Astrocyte (in vitro differentiated cells and primary cell): ENCODE data around the gene WIF1. TPM values are rescaled to one million over a fixed set of nuclear protein-coding genes. Genes with fewer than 3 reads are reported as not detected.

Experiments used
- DNase-seq: peaks from one replicate; pipeline ENCODE4 v3.0.0-alpha.2; 2010; ENCODE audit warnings: low read depth
- FAIRE-seq: peaks from 2 replicates; lab custom pipeline; 2011; peaks lifted over from hg19 to GRCh38; lab: Jason Lieb, UNC
- H2AFZ ChIP-seq: 2 replicates; pipeline ENCODE4 v1.6.0; 2012; ENCODE audit warnings: low read depth, low read length, inconsistent platforms
- H3K27ac ChIP-seq: 2 replicates; pipeline ENCODE4 v1.5.1; 2011; ENCODE audit warnings: low read depth, low read length, inconsistent platforms
- H3K27me3 ChIP-seq: 2 replicates; pipeline ENCODE4 v1.6.0; 2011; ENCODE audit warnings: low read length, inconsistent platforms; ENCODE audit not compliant: insufficient read depth
- H3K36me3 ChIP-seq: 2 replicates; pipeline ENCODE4 v1.5.1; 2011; ENCODE audit warnings: low read length, inconsistent platforms; ENCODE audit not compliant: insufficient read depth
- H3K4me1 ChIP-seq: 2 replicates; pipeline ENCODE4 v1.5.1; 2011; ENCODE audit warnings: low read length, inconsistent platforms; ENCODE audit not compliant: insufficient read depth
- H3K4me2 ChIP-seq: 2 replicates; pipeline ENCODE4 v1.6.0; 2012; ENCODE audit warnings: low read length, inconsistent platforms
- H3K4me3 ChIP-seq: 2 replicates; pipeline ENCODE4 v1.5.1; 2011; ENCODE audit warnings: low read depth, mild to moderate bottlenecking, low read length, inconsistent platforms; ENCODE audit not compliant: insufficient read depth
- H3K79me2 ChIP-seq: 2 replicates; pipeline ENCODE4 v1.6.0; 2012; ENCODE audit warnings: mild to moderate bottlenecking, low read length, inconsistent platforms; ENCODE audit not compliant: insufficient read depth
- H3K9ac ChIP-seq: 2 replicates; pipeline ENCODE4 v1.6.0; 2012; ENCODE audit warnings: mild to moderate bottlenecking, low read length, inconsistent platforms
- H3K9me3 ChIP-seq: 2 replicates; pipeline ENCODE4 v1.5.1; 2012; ENCODE audit warnings: low read depth, mild to moderate bottlenecking, low read length, inconsistent platforms; ENCODE audit not compliant: insufficient read depth
- H4K20me1 ChIP-seq: 2 replicates; pipeline ENCODE4 v1.6.0; 2012; ENCODE audit warnings: low read length, inconsistent platforms; ENCODE audit not compliant: insufficient read depth
- H3K27ac Mint-ChIP-seq: one replicate; pipeline ENCODE4 v1.8.0; 2021; ENCODE audit warnings: mild to moderate bottlenecking, mixed read lengths; ENCODE audit not compliant: unreplicated experiment
- H3K27me3 Mint-ChIP-seq: one replicate; pipeline ENCODE4 v1.8.0; 2021; ENCODE audit warnings: low read depth, mixed read lengths; ENCODE audit not compliant: unreplicated experiment
- H3K36me3 Mint-ChIP-seq: one replicate; pipeline ENCODE4 v1.8.0; 2021; ENCODE audit warnings: low read depth, mixed read lengths; ENCODE audit not compliant: unreplicated experiment
- H3K4me1 Mint-ChIP-seq: one replicate; pipeline ENCODE4 v1.8.0; 2021; ENCODE audit warnings: low read depth, mixed read lengths; ENCODE audit not compliant: unreplicated experiment
- H3K4me3 Mint-ChIP-seq: one replicate; pipeline ENCODE4 v1.8.0; 2021; ENCODE audit warnings: mild to moderate bottlenecking, moderate library complexity, mixed read lengths; ENCODE audit not compliant: unreplicated experiment
- H3K9me3 Mint-ChIP-seq: one replicate; pipeline ENCODE4 v1.8.0; 2021; ENCODE audit warnings: mild to moderate bottlenecking, mixed read lengths; ENCODE audit not compliant: unreplicated experiment
- EZH2 ChIP-seq: IDR thresholded peaks from 2 replicates; pipeline ENCODE4 v1.6.1; 2012; ENCODE audit warnings: mild to moderate bottlenecking, low read length, inconsistent platforms; ENCODE audit not compliant: insufficient read depth
- total RNA-seq: library from RNA; stranded (reverse); gene quantifications from 2 replicates; pipeline ENCODE4 v1.2.1, GENCODE V29; 2021
- TF ChIP-seq, protein P1 (sequence below): IDR thresholded peaks from 2 replicates; pipeline ENCODE4 v1.5.1; 2011; ENCODE audit warnings: low read depth, mild to moderate bottlenecking, inconsistent platforms, low read length, moderate library complexity; ENCODE audit not compliant: insufficient read depth

Gene WIF1
- total RNA-seq, 1 donor from 2014 or later = not detected

DNA sequence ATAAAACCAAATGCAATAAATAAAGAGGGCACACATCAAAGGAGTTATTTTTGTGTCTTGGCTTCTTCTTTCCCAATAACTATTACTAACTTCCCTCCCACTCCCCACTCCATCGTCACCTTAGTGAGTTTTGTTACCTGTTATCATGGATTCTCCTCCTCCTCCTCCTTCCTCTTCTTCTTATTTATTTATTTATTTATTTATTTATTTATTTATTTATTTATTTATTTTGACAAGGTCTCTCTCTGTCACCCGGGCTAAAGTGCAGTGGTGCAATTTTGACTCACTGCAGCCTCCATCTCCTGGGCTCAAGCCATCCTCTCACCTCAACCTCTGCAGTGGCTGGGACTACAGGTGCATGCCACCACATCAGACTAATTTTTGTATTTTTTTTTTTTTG, 26.4 kb downstream of the WIF1 start:
- no peaks in the 10 kb centered on the region for H3K79me2 ChIP-seq
- no peaks in the 10 kb centered on the region for H3K36me3 Mint-ChIP-seq
- no peak overlapping the region for H2AFZ ChIP-seq
- TF ChIP-seq, protein P1, sequence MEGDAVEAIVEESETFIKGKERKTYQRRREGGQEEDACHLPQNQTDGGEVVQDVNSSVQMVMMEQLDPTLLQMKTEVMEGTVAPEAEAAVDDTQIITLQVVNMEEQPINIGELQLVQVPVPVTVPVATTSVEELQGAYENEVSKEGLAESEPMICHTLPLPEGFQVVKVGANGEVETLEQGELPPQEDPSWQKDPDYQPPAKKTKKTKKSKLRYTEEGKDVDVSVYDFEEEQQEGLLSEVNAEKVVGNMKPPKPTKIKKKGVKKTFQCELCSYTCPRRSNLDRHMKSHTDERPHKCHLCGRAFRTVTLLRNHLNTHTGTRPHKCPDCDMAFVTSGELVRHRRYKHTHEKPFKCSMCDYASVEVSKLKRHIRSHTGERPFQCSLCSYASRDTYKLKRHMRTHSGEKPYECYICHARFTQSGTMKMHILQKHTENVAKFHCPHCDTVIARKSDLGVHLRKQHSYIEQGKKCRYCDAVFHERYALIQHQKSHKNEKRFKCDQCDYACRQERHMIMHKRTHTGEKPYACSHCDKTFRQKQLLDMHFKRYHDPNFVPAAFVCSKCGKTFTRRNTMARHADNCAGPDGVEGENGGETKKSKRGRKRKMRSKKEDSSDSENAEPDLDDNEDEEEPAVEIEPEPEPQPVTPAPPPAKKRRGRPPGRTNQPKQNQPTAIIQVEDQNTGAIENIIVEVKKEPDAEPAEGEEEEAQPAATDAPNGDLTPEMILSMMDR = no peak
- no peak for TF ChIP-seq EZH2
- no peaks in the 10 kb centered on the region for H4K20me1 ChIP-seq
- H3K27ac Mint-ChIP-seq = no peak overlapping the region
- no peak overlapping the region for H3K27ac ChIP-seq
- no peak for DNase-seq
- H3K4me1 Mint-ChIP-seq = no peaks in the 10 kb centered on the region
- H3K4me3 ChIP-seq = no peak overlapping the region
- no peak for FAIRE-seq
- H3K4me3 Mint-ChIP-seq = no peak overlapping the region
- H3K27me3 ChIP-seq = peaks cover 21% of the 10 kb centered on the region
- H3K9ac ChIP-seq = no peak overlapping the region
- no peak overlapping the region for H3K4me2 ChIP-seq
- no peaks in the 10 kb centered on the region for H3K9me3 Mint-ChIP-seq
- no peaks in the 10 kb centered on the region for H3K4me1 ChIP-seq
- no peaks in the 10 kb centered on the region for H3K36me3 ChIP-seq
- no peaks in the 10 kb centered on the region for H3K9me3 ChIP-seq
- peaks cover 8% of the 10 kb centered on the region for H3K27me3 Mint-ChIP-seq

- Histone ChIP-seq H2AFZ (no peak overlapping the region), H3K9ac (no peak overlapping the region), H3K27me3 (peaks cover 20% of the 10 kb centered on the region), H3K4me1 (no peaks in the 10 kb centered on the region), H3K9me3 (no peaks in the 10 kb centered on the region), H3K79me2 (no peaks in the 10 kb centered on the region), H4K20me1 (no peaks in the 10 kb centered on the region), H3K36me3 (no peaks in the 10 kb centered on the region), H3K4me3 (no peak overlapping the region), H3K4me2 (no peak overlapping the region), H3K27ac (no peak overlapping the region)
- Mint-ChIP-seq H3K9me3 (no peaks in the 10 kb centered on the region), H3K27ac (no peak overlapping the region), H3K36me3 (no peaks in the 10 kb centered on the region), H3K27me3 (peaks cover under 1% of the 10 kb centered on the region), H3K4me3 (no peak overlapping the region), H3K4me1 (no peaks in the 10 kb centered on the region)
- FAIRE-seq = no peak
- DNase-seq = no peak
- TF ChIP-seq, protein P1 = no peak
- TF ChIP-seq EZH2 = no peak
These were observed 27.5 kb downstream of the WIF1 start for GRCh38 chr12:65093606-65094005.

GRCh38 chr12:65090461-65090860, 30.6 kb downstream of the WIF1 start:
- Mint-ChIP-seq H3K4me3 (no peak overlapping the region), H3K27ac (no peak overlapping the region), H3K4me1 (no peaks in the 10 kb centered on the region), H3K9me3 (no peaks in the 10 kb centered on the region), H3K27me3 (no peaks in the 10 kb centered on the region), H3K36me3 (no peaks in the 10 kb centered on the region)
- Histone ChIP-seq H3K4me3 (no peak overlapping the region), H3K4me1 (no peaks in the 10 kb centered on the region), H3K27me3 (peaks cover 22% of the 10 kb centered on the region), H3K27ac (no peak overlapping the region), H3K79me2 (no peaks in the 10 kb centered on the region), H3K9ac (no peak overlapping the region), H2AFZ (no peak overlapping the region), H3K9me3 (no peaks in the 10 kb centered on the region), H3K4me2 (no peak overlapping the region), H3K36me3 (no peaks in the 10 kb centered on the region), H4K20me1 (no peaks in the 10 kb centered on the region)
- no peak for DNase-seq
- no peak for FAIRE-seq
- TF ChIP-seq, protein P1 = no peak
- TF ChIP-seq EZH2 = no peak
